GM13976 (cell line): ENCODE measurements around the gene DIS3.

ENCODE experiments used
- DNase-seq: peaks from one replicate; pipeline ENCODE4 v3.0.0; 2012; ENCODE audit warnings: low spot score
- in situ Hi-C: fragments of 300-500 bp; cut with MboI; formaldehyde crosslinking; loops from one replicate; pipeline ENCODE4 v1.12.0; 2022; ENCODE audit warnings: low sequenced_read_pairs, mixed read lengths, inconsistent platforms; ENCODE audit not compliant: unreplicated experiment
- TF ChIP-seq, protein P1 (sequence below): IDR thresholded peaks from 2 replicates; pipeline ENCODE4 v1.5.1; 2012; ENCODE audit warnings: borderline replicate concordance, mild to moderate bottlenecking; ENCODE audit not compliant: insufficient read depth; ENCODE audit errors: extremely low read depth, missing control alignments, control extremely low read depth

Gene DIS3

DNA sequence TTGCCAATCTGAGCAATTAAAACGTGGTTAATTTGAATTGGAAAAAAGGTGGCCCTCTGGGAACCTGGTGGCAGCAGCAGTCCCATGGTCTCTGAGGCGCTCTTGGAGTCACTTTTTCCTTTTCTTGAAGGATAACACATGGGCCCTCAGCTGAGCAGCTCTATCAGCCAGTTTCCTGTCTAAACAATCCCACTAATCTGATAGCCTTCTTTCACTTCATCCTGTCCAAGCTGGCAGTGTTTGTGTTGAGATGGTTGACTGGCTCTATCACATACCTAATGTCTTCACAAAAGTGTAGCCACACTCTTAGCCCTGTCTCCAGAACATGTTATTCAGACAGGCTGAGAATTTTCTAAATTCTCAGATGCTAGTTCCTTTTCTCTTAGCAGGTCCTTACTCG, 64.9 kb downstream of the DIS3 start:
- TF ChIP-seq, protein P1, sequence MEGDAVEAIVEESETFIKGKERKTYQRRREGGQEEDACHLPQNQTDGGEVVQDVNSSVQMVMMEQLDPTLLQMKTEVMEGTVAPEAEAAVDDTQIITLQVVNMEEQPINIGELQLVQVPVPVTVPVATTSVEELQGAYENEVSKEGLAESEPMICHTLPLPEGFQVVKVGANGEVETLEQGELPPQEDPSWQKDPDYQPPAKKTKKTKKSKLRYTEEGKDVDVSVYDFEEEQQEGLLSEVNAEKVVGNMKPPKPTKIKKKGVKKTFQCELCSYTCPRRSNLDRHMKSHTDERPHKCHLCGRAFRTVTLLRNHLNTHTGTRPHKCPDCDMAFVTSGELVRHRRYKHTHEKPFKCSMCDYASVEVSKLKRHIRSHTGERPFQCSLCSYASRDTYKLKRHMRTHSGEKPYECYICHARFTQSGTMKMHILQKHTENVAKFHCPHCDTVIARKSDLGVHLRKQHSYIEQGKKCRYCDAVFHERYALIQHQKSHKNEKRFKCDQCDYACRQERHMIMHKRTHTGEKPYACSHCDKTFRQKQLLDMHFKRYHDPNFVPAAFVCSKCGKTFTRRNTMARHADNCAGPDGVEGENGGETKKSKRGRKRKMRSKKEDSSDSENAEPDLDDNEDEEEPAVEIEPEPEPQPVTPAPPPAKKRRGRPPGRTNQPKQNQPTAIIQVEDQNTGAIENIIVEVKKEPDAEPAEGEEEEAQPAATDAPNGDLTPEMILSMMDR: no peak
- in situ Hi-C loops: no loop called here

More for the DNA sequence above, 64.9 kb downstream of the DIS3 start:
- DNase-seq: no peak
